ENCODE data around the gene KCNN1. TPM values are rescaled to one million over a fixed set of nuclear protein-coding genes. Genes with fewer than 3 reads are reported as not detected.

The KCNN1 gene
- total RNA-seq, 2 experiments from 2014 or later, result 0.34 TPM; not detected in 1

GRCh38 chr19:17942582-17943273, 24.2 kb upstream of the KCNN1 start:
- DNase-seq, result no peak
- H3K27ac Mint-ChIP-seq, result no peak overlapping the region
- H3K9me3 Mint-ChIP-seq, result no peaks in the 10 kb centered on the region
- H3K36me3 Mint-ChIP-seq, result peaks cover 9% of the 10 kb centered on the region
- peaks cover 12% of the 10 kb centered on the region for H3K4me1 Mint-ChIP-seq
- H3K4me3 Mint-ChIP-seq, result no peak overlapping the region
- H3K27me3 Mint-ChIP-seq, result no peaks in the 10 kb centered on the region

GRCh38 chr19:17943274-17944221, 23.4 kb upstream of the KCNN1 start:
- no peaks in the 10 kb centered on the region for H3K9me3 Mint-ChIP-seq
- H3K27ac Mint-ChIP-seq, result no peak overlapping the region
- no peak for DNase-seq
- peaks cover 6% of the 10 kb centered on the region for H3K36me3 Mint-ChIP-seq
- no peaks in the 10 kb centered on the region for H3K27me3 Mint-ChIP-seq
- H3K4me3 Mint-ChIP-seq, result no peak overlapping the region
- peaks cover 14% of the 10 kb centered on the region for H3K4me1 Mint-ChIP-seq

GRCh38 chr19:17944301-17944700, 22.6 kb upstream of the KCNN1 start:
- H3K27ac Mint-ChIP-seq, result no peak overlapping the region
- DNase-seq, result no peak
- H3K27me3 Mint-ChIP-seq, result peaks cover 7% of the 10 kb centered on the region
- no peaks in the 10 kb centered on the region for H3K9me3 Mint-ChIP-seq
- H3K4me1 Mint-ChIP-seq, result peaks cover 22% of the 10 kb centered on the region
- peaks cover 5% of the 10 kb centered on the region for H3K36me3 Mint-ChIP-seq
- no peak overlapping the region for H3K4me3 Mint-ChIP-seq

- no peaks in the 10 kb centered on the region for H3K9me3 Mint-ChIP-seq
- H3K4me3 Mint-ChIP-seq, result peak overlapping the region; percentile 83
- peak overlapping the region; percentile 91 for H3K27ac Mint-ChIP-seq
- no peaks in the 10 kb centered on the region for H3K36me3 Mint-ChIP-seq
- H3K4me1 Mint-ChIP-seq, result peaks cover 41% of the 10 kb centered on the region
- DNase-seq, result no peak
- peaks cover 33% of the 10 kb centered on the region for H3K27me3 Mint-ChIP-seq
These were observed 19.7 kb upstream of the KCNN1 start for GRCh38 chr19:17946965-17947784.

GRCh38 chr19:17947815-17948513, 18.9 kb upstream of the KCNN1 start:
- peaks cover 40% of the 10 kb centered on the region for H3K27me3 Mint-ChIP-seq
- H3K9me3 Mint-ChIP-seq, result no peaks in the 10 kb centered on the region
- H3K27ac Mint-ChIP-seq, result no peak overlapping the region
- DNase-seq, result peak; percentile 99
- peaks cover 41% of the 10 kb centered on the region for H3K4me1 Mint-ChIP-seq
- H3K36me3 Mint-ChIP-seq, result no peaks in the 10 kb centered on the region
- peak overlapping the region; percentile 72 for H3K4me3 Mint-ChIP-seq

- Mint-ChIP-seq H3K27ac (no peak overlapping the region), H3K9me3 (no peaks in the 10 kb centered on the region), H3K27me3 (peaks cover 46% of the 10 kb centered on the region), H3K4me3 (peak overlapping the region; percentile 72), H3K4me1 (peaks cover 41% of the 10 kb centered on the region), H3K36me3 (no peaks in the 10 kb centered on the region)
- DNase-seq, result no peak
These were observed 18.4 kb upstream of the KCNN1 start for GRCh38 chr19:17948514-17948900.

GRCh38 chr19:17948931-17949930, 17.7 kb upstream of the KCNN1 start:
- Mint-ChIP-seq H3K36me3 (no peaks in the 10 kb centered on the region), H3K27me3 (peaks cover 52% of the 10 kb centered on the region), H3K4me1 (peaks cover 41% of the 10 kb centered on the region), H3K27ac (peak overlapping the region; percentile 8), H3K4me3 (peak overlapping the region; percentile 72), H3K9me3 (no peaks in the 10 kb centered on the region)
- no peak for DNase-seq

GRCh38 chr19:17949956-17950309, 17.0 kb upstream of the KCNN1 start:
- H3K4me3 Mint-ChIP-seq, result peak overlapping the region; percentile 71
- no peaks in the 10 kb centered on the region for H3K36me3 Mint-ChIP-seq
- peaks cover 56% of the 10 kb centered on the region for H3K27me3 Mint-ChIP-seq
- H3K9me3 Mint-ChIP-seq, result no peaks in the 10 kb centered on the region
- peaks cover 41% of the 10 kb centered on the region for H3K4me1 Mint-ChIP-seq
- DNase-seq, result no peak
- H3K27ac Mint-ChIP-seq, result no peak overlapping the region

GRCh38 chr19:17950310-17951156, 16.4 kb upstream of the KCNN1 start:
- H3K36me3 Mint-ChIP-seq, result no peaks in the 10 kb centered on the region
- H3K27me3 Mint-ChIP-seq, result peaks cover 58% of the 10 kb centered on the region
- peaks cover 41% of the 10 kb centered on the region for H3K4me1 Mint-ChIP-seq
- peak overlapping the region; percentile 71 for H3K4me3 Mint-ChIP-seq
- H3K9me3 Mint-ChIP-seq, result no peaks in the 10 kb centered on the region
- peak; percentile 49 for DNase-seq
- no peak overlapping the region for H3K27ac Mint-ChIP-seq

- Mint-ChIP-seq H3K4me1 (peaks cover 38% of the 10 kb centered on the region), H3K9me3 (no peaks in the 10 kb centered on the region), H3K27ac (no peak overlapping the region), H3K4me3 (peak overlapping the region; percentile 71), H3K36me3 (no peaks in the 10 kb centered on the region), H3K27me3 (peaks cover 65% of the 10 kb centered on the region)
- no peak for DNase-seq
These were observed 15.5 kb upstream of the KCNN1 start for GRCh38 chr19:17951157-17951989.

GRCh38 chr19:17951990-17952976, 14.6 kb upstream of the KCNN1 start:
- Mint-ChIP-seq H3K27me3 (peaks cover 71% of the 10 kb centered on the region), H3K36me3 (no peaks in the 10 kb centered on the region), H3K9me3 (no peaks in the 10 kb centered on the region), H3K4me1 (peaks cover 32% of the 10 kb centered on the region), H3K27ac (no peak overlapping the region), H3K4me3 (no peak overlapping the region)
- no peak for DNase-seq

Data from activated naive CD8-positive, alpha-beta T cell treated with anti-CD3 and anti-CD28 coated beads for 36 hours (primary cell).